IMR-90 (cell line): ENCODE measurements around the gene SPTBN5. TPM values are rescaled to one million over a fixed set of nuclear protein-coding genes. Genes with fewer than 3 reads are reported as not detected.

Experiments
- ATAC-seq: fragments of 200-7000 bp; cut with Tn5 transposase; 2 replicates; pipeline ENCODE4 v1.9.1; 2020; ENCODE audit warnings: low read depth, mild to moderate bottlenecking, moderate library complexity
- BruUV-seq: library from RNA; stranded (reverse); fragments of 400-500 nt; replicated peaks from 2 replicates; lab custom pipeline; 2021; lab: Mats Ljungman, UMichigan
- CTCF ChIA-PET: fragments of 300-600 bp; formaldehyde crosslinking; extraction: SDS; loops from one replicate; lab custom pipeline; 2021; ENCODE audit warnings: antibody characterized with exemption; lab: Yijun Ruan, JAX
- POLR2A ChIA-PET: fragments of 300-600 bp; sonication (Branson Sonifier 250); formaldehyde crosslinking; loops from one replicate; lab custom pipeline; 2022; ENCODE audit warnings: antibody characterized with exemption; ENCODE audit not compliant: unreplicated experiment; lab: Charles Lee
- DNase-seq: peaks from one replicate; pipeline ENCODE4 v3.0.0; 2013
- H2AFZ ChIP-seq: replicated peaks from 2 replicates; pipeline ENCODE3; 2013; ENCODE audit warnings: low read length, mild to moderate bottlenecking; ENCODE audit not compliant: poor library complexity
- H2AK5ac ChIP-seq: 2 replicates; pipeline ENCODE4 v1.6.1; 2013; ENCODE audit warnings: low read depth, low read length, inconsistent platforms
- H2AK9ac ChIP-seq: replicated peaks from 2 replicates; pipeline ENCODE3; 2013; ENCODE audit warnings: mild to moderate bottlenecking, low read depth, low read length, moderate library complexity; ENCODE audit not compliant: poor library complexity
- H2BK120ac ChIP-seq: 2 replicates; pipeline ENCODE4 v1.6.1; 2013; ENCODE audit warnings: low read depth, low read length, inconsistent platforms
- H2BK15ac ChIP-seq: 3 replicates; pipeline ENCODE4 v1.6.1; 2013; ENCODE audit warnings: low read depth, low read length, inconsistent platforms
- H2BK20ac ChIP-seq: 2 replicates; pipeline ENCODE4 v1.6.1; 2013; ENCODE audit warnings: low read depth, mild to moderate bottlenecking, inconsistent platforms, low read length, moderate library complexity
- H2BK5ac ChIP-seq: 2 replicates; pipeline ENCODE4 v1.6.1; 2013; ENCODE audit warnings: mild to moderate bottlenecking, low read depth, low read length, inconsistent platforms; ENCODE audit not compliant: poor library complexity, severe bottlenecking
- H3K14ac ChIP-seq: replicated peaks from 2 replicates; pipeline ENCODE4 v1.6.1; 2013; ENCODE audit warnings: low read depth, low read length, inconsistent platforms
- H3K18ac ChIP-seq: 2 replicates; pipeline ENCODE4 v1.6.1; 2013; ENCODE audit warnings: low read depth, low read length, control low read depth
- H3K23ac ChIP-seq: 2 replicates; pipeline ENCODE4 v1.6.1; 2013; ENCODE audit warnings: low read depth, low read length, inconsistent platforms
- H3K27ac ChIP-seq: 2 replicates; pipeline ENCODE4 v1.5.1; 2013; ENCODE audit warnings: mild to moderate bottlenecking, control low read depth, low read length; ENCODE audit not compliant: insufficient read depth
- H3K27me3 ChIP-seq: 2 replicates; pipeline ENCODE4 v1.6.1; 2013; ENCODE audit warnings: low read length; ENCODE audit not compliant: control insufficient read depth, insufficient read depth
- H3K36me3 ChIP-seq: 2 replicates; pipeline ENCODE4 v1.6.1; 2013; ENCODE audit warnings: low read length, mixed read lengths; ENCODE audit not compliant: control insufficient read depth, insufficient read depth
- H3K4ac ChIP-seq: 2 replicates; pipeline ENCODE4 v1.6.1; 2013; ENCODE audit warnings: low read depth, low read length, inconsistent platforms
- H3K4me1 ChIP-seq: 2 replicates; pipeline ENCODE4 v1.6.1; 2013; ENCODE audit warnings: low read length, mixed read lengths; ENCODE audit not compliant: control insufficient read depth, insufficient read depth
- H3K4me2 ChIP-seq: 2 replicates; pipeline ENCODE4 v1.6.1; 2013; ENCODE audit warnings: low read depth, mild to moderate bottlenecking, control low read depth, low read length, moderate library complexity
- H3K4me3 ChIP-seq: 2 replicates; pipeline ENCODE4 v1.5.1; 2013; ENCODE audit warnings: low read depth, mild to moderate bottlenecking, control low read depth, low read length, moderate library complexity; ENCODE audit not compliant: insufficient read depth
- H3K56ac ChIP-seq: 2 replicates; pipeline ENCODE4 v1.6.1; 2013; ENCODE audit warnings: low read length, inconsistent platforms; ENCODE audit not compliant: insufficient read depth; ENCODE audit errors: extremely low read depth
- H3K79me1 ChIP-seq, 2 experiments: 2 replicates each; pipeline ENCODE4 v1.6.1; 2013; ENCODE audit warnings: low read length in 2 of 2, inconsistent platforms in 1 of 2, low read depth in 1 of 2
- H3K9ac ChIP-seq: 2 replicates; pipeline ENCODE4 v1.6.1; 2013; ENCODE audit warnings: low read depth, low read length, control low read depth
- H3K9me1 ChIP-seq: 2 replicates; pipeline ENCODE4 v1.6.1; 2013; ENCODE audit warnings: low read length, inconsistent platforms; ENCODE audit not compliant: insufficient read depth
- H3K9me3 ChIP-seq: 2 replicates; pipeline ENCODE4 v1.6.1; 2013; ENCODE audit warnings: low read length; ENCODE audit not compliant: control insufficient read depth, insufficient read depth
- H4K20me1 ChIP-seq: 2 replicates; pipeline ENCODE4 v1.6.1; 2013; ENCODE audit warnings: low read length, inconsistent platforms; ENCODE audit not compliant: insufficient read depth
- H4K5ac ChIP-seq: 2 replicates; pipeline ENCODE4 v1.6.1; 2013; ENCODE audit warnings: mild to moderate bottlenecking, low read depth, low read length, control low read depth
- H4K8ac ChIP-seq, 2 experiments: 2 replicates each; pipeline ENCODE4 v1.6.1; 2013; ENCODE audit warnings: low read depth in 2 of 2, low read length in 2 of 2, control low read depth in 1 of 2, inconsistent platforms in 1 of 2
- H4K91ac ChIP-seq: 2 replicates; pipeline ENCODE4 v1.6.1; 2013; ENCODE audit warnings: low read depth, low read length, inconsistent platforms; ENCODE audit not compliant: insufficient read depth
- CEBPB ChIP-seq: IDR thresholded peaks from 2 replicates; pipeline ENCODE4 v1.6.1; 2012; ENCODE audit warnings: low read depth, low read length, improper control_type of control experiment
- MAFK ChIP-seq: IDR thresholded peaks from 2 replicates; pipeline ENCODE4 v1.6.1; 2012; ENCODE audit warnings: low read depth, low read length, improper control_type of control experiment
- MAZ ChIP-seq: IDR thresholded peaks from 2 replicates; pipeline ENCODE4 v1.6.1; 2012; ENCODE audit warnings: low read depth, mild to moderate bottlenecking, low read length, improper control_type of control experiment, moderate library complexity, borderline replicate concordance
- RAD21 ChIP-seq: IDR thresholded peaks from 2 replicates; pipeline ENCODE4 v1.6.1; 2012; ENCODE audit warnings: low read length, improper control_type of control experiment
- RFX5 ChIP-seq: IDR thresholded peaks from 2 replicates; pipeline ENCODE4 v1.8.0; 2012; ENCODE audit warnings: low read depth, mild to moderate bottlenecking, low read length, moderate library complexity
- WGBS, 2 experiments: methylation state at CpG; one replicate each; pipeline versions ENCODE4 v1.1.5 to v1.1.7; 2013; ENCODE audit warnings: missing lambda C conversion rate in 2 of 2; ENCODE audit not compliant: insufficient read length in 1 of 2; ENCODE audit errors: extremely low coverage in 2 of 2; 5-methylcytosine and 5-hydroxymethylcytosine counted together
- dilution Hi-C: fragments of 300-500 bp; cut with HindIII; formaldehyde crosslinking; loops from one replicate; pipeline ENCODE4 v1.14.3; 2018; ENCODE audit warnings: low sequenced_read_pairs; ENCODE audit not compliant: unreplicated experiment
- in situ Hi-C: fragments of 300-500 bp; cut with MboI; formaldehyde crosslinking; loops from 3 replicates; pipeline ENCODE4 v1.14.3; 2019; ENCODE audit warnings: low sequenced_read_pairs, inconsistent platforms, mixed read lengths
- intact Hi-C: fragments of 100-400 bp; cut with micrococcal nuclease; formaldehyde crosslinking; loops from 2 replicates; pipeline ENCODE4 v1.10.0; 2022
- polyA plus RNA-seq, 3 experiments: library from polyadenylated mRNA; depleted of rRNA; stranded (reverse); fragments of >200 nt; gene quantifications; 2 replicates each; pipeline ENCODE4 v1.2.3, GENCODE V29; 2012; ENCODE audit warnings: low replicate concordance in 1 of 3
- total RNA-seq: library from RNA; depleted of rRNA; stranded (reverse); fragments of >200 nt; gene quantifications from 2 replicates; pipeline ENCODE4 v1.2.3, GENCODE V29; 2012

SPTBN5 gene
- total and polyA plus RNA-seq, 2 of the 4 experiments (the other 2 are of a cell fraction), result under 0.01 to 0.38 TPM

- Histone ChIP-seq H3K56ac (no peak overlapping the region), H2AK5ac (no peak overlapping the region), H3K4ac (no peak overlapping the region), H3K9me1 (peaks cover 6% of the 10 kb centered on the region; the same call in 1 of the 2 replicates), H3K23ac (no peak overlapping the region), H4K91ac (no peak overlapping the region), H3K36me3 (peaks cover 10% of the 10 kb centered on the region), H3K4me3 (no peak overlapping the region), H3K4me2 (no peak overlapping the region), H3K9ac (no peak overlapping the region), H2BK20ac (no peak overlapping the region), H3K18ac (no peak overlapping the region), H3K9me3 (no peaks in the 10 kb centered on the region), H3K14ac (no peak overlapping the region), H3K4me1 (peaks cover 6% of the 10 kb centered on the region; the same call in 1 of the 2 replicates), H2BK5ac (no peak overlapping the region), H3K27ac (no peak overlapping the region), H2BK15ac (no peak overlapping the region), H2AFZ (no peak overlapping the region), H4K8ac (no peak overlapping the region), H3K27me3 (no peaks in the 10 kb centered on the region), H4K20me1 (no peaks in the 10 kb centered on the region), H2AK9ac (no peak overlapping the region), H4K5ac (no peak overlapping the region), H2BK120ac (no peak overlapping the region), H3K79me1 (no peaks in the 10 kb centered on the region; a peak in 1 of 4 replicates)
- POLR2A ChIA-PET, result no interaction called here
- intact Hi-C loops, result no loop called here
- in situ Hi-C loops, result no loop called here
- CTCF ChIA-PET, result no interaction called here
- ATAC-seq (no peak), DNase-seq (no peak)
- TF ChIP-seq CEBPB (no peak), MAZ (no peak), MAFK (no peak), RFX5 (no peak), RAD21 (no peak)
- BruUV-seq, result no TSS peak
- WGBS, 2 experiments, result 42% methylated on average over 3 of the region's 8 CpGs; no CpG with 5 or more reads in 1 of the 2 experiments
- dilution Hi-C loops, result no loop called here
Observed at GRCh38 chr15:41897363-41897799, 3.5 kb upstream of the SPTBN5 start.
